SK-N-SH treated with all-trans-retinoic acid at 6 μM for 48 hours (cell line): ENCODE results near the gene B4GALT7.

Source experiments
- ARNTL ChIP-seq: fragments of 450-650 bp; formaldehyde crosslinking; IDR thresholded peaks from 2 replicates; pipeline ENCODE4 v1.5.0; 2020; ENCODE audit warnings: low read depth, mild to moderate bottlenecking, moderate library complexity, borderline replicate concordance
- ESRRG ChIP-seq: fragments of 250-450 bp; sonication (Bioruptor Pico); IDR thresholded peaks from 2 replicates; pipeline ENCODE4 v1.6.1; 2021; ENCODE audit warnings: mild to moderate bottlenecking
- GLIS3 ChIP-seq: fragments of 250-450 bp; sonication (Bioruptor Pico); IDR thresholded peaks from 2 replicates; pipeline ENCODE4 v1.5.0; 2020; ENCODE audit warnings: mild to moderate bottlenecking, moderate library complexity
- PATZ1 ChIP-seq: fragments of 250-450 bp; sonication (Bioruptor Pico); IDR thresholded peaks from 2 replicates; pipeline ENCODE4 v1.8.0; 2020; ENCODE audit warnings: mild to moderate bottlenecking, moderate library complexity, borderline replicate concordance
- ZC3H10 ChIP-seq: fragments of 250-450 bp; sonication (Bioruptor Pico); IDR thresholded peaks from 2 replicates; pipeline ENCODE4 v1.5.1; 2021; ENCODE audit warnings: mild to moderate bottlenecking, moderate library complexity
- ZFP3 ChIP-seq: fragments of 250-450 bp; sonication (Bioruptor Pico); IDR thresholded peaks from 2 replicates; pipeline ENCODE4 v1.5.0; 2020; ENCODE audit warnings: mild to moderate bottlenecking, moderate library complexity
- ZFP30 ChIP-seq: fragments of 450-650 bp; formaldehyde crosslinking; IDR thresholded peaks from 2 replicates; pipeline ENCODE4 v1.5.0; 2022; ENCODE audit warnings: mild to moderate bottlenecking, moderate library complexity
- ZNF70 ChIP-seq: fragments of 450-650 bp; formaldehyde crosslinking; IDR thresholded peaks from 2 replicates; pipeline ENCODE4 v1.5.0; 2020; ENCODE audit warnings: mild to moderate bottlenecking, moderate library complexity
- TF ChIP-seq, protein P1 (sequence below): fragments of 250-450 bp; sonication (Bioruptor Pico); IDR thresholded peaks from 2 replicates; pipeline ENCODE4 v1.5.1; 2020; ENCODE audit warnings: low read depth, mild to moderate bottlenecking, moderate library complexity

- TF ChIP-seq, protein P1, sequence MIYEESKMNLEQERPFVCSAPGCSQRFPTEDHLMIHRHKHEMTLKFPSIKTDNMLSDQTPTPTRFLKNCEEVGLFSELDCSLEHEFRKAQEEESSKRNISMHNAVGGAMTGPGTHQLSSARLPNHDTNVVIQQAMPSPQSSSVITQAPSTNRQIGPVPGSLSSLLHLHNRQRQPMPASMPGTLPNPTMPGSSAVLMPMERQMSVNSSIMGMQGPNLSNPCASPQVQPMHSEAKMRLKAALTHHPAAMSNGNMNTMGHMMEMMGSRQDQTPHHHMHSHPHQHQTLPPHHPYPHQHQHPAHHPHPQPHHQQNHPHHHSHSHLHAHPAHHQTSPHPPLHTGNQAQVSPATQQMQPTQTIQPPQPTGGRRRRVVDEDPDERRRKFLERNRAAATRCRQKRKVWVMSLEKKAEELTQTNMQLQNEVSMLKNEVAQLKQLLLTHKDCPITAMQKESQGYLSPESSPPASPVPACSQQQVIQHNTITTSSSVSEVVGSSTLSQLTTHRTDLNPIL (CRISPR knock-in tag): no peak
- TF ChIP-seq ZFP30 (CRISPR knock-in tag) (no peak), ZNF70 (CRISPR knock-in tag) (no peak), ESRRG (no peak), ARNTL (CRISPR knock-in tag) (no peak), PATZ1 (no peak), GLIS3 (no peak), ZC3H10 (CRISPR knock-in tag) (no peak), ZFP3 (CRISPR knock-in tag) (no peak)
These were observed 11.5 kb upstream of the B4GALT7 start for GRCh38 chr5:177588413-177588909.
